ENCODE data around the gene TSPAN15.

The TSPAN15 gene

DNA sequence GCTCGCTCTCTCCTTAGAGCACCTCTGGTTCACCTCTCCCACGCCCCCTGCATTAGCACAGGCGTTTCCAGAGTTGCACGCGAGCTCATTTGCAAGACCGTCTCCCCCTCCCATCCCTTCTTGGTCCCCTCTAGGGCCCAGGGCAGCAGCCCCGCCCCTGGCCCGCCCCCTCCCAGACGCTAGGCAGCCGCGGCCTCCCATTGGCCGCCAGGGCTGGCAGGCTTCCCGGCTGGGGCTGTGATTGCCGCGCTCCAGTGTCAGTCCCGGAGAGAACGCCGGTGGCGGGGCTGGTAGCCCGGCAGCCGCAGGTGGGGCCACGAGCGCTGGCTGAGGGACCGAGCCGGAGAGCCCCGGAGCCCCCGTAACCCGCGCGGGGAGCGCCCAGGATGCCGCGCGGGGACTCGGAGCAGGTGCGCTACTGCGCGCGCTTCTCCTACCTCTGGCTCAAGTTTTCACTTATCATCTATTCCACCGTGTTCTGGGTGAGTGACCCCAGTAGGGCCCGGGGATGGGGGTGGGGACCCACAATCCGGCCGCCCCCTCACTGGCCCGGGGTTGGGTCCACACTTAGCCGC lies at the start of gene TSPAN15:
Gene TSPAN15, plus strand, starts transcription at position 257 of the 575 bp plus-strand sequence. Its CDS starts 130 bp downstream, at position 387.
- no peak for DNase-seq

DNA sequence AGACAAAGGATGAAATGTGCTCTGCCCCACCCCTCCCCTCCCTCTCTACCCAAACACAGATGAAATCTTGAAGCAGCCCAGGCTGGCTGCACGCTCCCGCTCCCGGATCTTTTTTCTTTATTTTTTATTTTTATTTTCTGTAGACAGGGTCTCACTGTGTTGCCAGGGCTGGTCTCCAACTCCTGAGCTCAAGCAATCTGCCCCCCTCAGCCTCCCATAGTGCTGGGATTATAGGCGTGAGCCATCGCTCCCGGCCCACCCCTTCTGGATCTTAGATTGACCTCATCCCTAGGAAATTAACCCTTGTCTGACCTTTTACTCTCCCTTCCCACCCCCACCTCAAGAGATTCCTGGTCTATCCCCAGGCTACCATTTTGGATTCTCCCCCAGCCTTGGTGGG lies 48.9 kb upstream of the TSPAN15 start:
- DNase-seq = no peak

DNA sequence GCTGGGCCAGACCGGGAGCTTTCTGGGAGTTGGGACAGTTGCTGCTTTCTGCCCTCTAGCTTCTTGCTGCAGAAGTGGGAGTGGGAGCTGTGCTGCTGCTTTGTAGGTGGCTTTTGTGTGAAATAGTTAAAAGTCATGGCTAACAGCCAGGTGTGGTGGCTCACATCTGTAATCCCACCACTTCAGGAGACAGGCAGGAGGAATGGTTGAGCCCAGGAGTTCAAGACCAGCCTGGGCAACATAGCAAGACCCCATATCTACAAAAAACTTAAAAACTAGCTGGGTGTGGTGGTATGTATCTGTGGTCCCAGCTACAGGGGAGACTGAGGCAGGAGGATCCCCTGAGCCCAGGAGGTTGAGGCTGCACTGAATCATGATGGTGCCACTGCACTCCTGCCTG lies 48.2 kb upstream of the TSPAN15 start:
- no peak for DNase-seq

DNA sequence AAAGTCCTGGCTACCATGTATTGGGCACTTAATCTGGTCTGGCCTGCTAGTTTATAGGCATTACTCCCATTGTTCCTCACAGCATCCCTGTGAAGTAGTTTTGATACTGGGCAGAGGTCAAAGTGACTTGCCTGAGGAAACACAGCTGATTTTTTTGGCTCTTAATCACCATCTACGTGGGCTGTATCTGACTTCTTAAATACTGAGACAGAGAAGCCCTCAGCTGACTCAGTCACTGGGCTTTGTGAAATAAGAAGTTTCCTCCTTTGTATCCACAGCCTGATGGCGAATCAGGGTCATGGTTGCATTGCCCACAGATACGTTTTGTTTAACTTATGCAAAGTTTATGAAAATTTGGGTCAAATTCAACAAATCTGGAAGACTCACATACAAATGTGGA lies 47.7 kb upstream of the TSPAN15 start:
- no peak for DNase-seq

DNA sequence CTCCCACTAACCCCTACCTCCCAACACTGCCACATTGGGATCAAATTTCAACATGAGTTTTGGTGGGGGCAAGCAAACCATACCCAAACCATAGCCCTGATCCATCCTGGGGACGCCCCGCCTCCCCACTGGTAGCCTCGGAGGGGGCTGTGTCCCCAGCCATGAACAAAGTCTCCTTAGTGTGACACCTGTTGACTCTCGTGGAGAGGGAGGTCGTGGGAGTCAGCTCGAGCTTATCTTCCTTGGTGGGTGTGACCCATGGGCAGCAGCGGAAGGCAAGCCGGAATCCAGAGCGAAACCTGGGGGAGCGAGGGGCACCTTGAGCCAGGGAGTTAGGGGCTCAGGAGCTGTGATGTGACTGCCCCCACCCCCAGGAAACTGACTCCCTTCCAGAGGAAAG lies 46.5 kb upstream of the TSPAN15 start:
- DNase-seq = no peak

DNA sequence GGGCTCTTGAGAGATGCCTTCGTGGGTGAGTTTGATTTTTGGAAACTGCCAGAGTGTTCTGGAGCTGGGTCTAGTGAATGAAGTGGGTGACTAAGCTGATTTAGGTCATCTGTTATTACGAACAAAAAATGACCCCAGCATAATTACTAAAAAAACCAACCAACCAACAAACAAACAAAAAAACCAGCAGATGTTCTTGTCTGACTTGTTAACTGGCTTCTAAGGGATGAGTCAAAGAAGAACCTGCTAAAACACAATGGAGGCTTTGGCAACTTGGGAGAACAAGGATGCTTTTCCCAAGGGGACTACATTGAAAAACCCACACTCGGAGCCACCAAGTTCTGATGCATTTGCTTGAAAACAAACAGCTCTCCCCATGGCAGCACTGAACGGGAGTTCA lies 46.0 kb upstream of the TSPAN15 start:
- DNase-seq = no peak

DNA sequence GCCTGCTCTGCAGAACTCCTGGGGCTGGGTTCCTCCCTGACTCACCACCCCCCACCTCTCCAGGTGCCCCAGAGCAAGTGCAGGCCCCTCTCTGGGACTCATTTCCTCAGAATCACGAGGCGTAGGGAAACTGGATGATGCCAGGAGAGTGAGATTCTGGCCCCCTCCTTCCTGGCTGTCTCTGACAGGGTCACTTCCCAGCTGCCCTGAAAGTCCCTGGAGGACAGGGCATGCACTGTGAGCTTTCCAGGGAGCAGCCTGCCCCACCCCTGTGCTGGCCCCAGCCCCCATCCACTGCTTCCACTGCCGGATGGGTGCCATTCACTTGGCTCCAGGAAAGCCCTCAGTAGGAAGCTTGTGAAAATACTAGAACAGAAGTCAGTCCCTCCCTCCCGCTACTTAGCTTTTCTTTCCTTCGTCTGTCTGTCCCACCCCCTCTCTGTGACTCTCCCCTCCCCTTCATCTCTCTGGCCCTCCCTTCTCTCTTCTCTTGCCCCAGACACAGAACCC lies 44.9 kb upstream of the TSPAN15 start:
- DNase-seq = no peak

DNA sequence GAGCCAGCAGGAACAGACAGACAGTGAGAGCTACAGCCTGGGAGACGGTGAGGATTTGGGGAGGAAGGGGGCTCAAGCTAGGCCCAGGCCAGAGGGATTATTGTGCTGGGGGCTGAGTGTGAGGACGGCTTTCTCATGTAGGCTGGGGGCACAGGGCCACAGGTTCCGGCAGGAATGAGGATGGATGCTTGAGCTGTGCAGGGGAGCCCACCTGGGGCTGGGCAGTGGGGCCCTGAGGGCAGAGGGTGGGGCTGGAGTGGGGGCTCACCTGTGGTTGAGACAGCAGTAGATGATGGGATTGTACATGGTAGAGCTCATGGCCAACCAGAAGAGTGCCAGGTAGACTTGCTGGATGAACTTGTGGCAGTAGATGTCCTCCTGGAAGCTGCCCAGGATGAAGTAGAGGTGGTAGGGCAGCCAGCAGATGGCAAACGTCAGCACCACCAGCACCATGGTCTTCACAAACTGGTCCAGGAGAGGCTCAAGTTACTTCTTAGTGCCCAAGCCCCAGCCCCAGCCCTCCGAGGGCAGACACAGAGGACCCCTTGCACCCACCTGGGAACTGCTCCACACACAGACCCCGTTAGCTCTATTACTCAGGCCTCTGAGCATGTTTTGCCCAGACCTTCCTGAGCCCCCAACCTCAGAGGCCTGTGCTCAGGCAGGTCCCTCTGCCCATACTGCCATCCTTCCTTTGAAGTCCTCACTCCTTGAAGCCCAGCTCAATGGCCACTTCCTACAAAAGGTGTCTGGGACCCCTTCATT lies 44.3 kb upstream of the TSPAN15 start:
- DNase-seq = no peak

DNA sequence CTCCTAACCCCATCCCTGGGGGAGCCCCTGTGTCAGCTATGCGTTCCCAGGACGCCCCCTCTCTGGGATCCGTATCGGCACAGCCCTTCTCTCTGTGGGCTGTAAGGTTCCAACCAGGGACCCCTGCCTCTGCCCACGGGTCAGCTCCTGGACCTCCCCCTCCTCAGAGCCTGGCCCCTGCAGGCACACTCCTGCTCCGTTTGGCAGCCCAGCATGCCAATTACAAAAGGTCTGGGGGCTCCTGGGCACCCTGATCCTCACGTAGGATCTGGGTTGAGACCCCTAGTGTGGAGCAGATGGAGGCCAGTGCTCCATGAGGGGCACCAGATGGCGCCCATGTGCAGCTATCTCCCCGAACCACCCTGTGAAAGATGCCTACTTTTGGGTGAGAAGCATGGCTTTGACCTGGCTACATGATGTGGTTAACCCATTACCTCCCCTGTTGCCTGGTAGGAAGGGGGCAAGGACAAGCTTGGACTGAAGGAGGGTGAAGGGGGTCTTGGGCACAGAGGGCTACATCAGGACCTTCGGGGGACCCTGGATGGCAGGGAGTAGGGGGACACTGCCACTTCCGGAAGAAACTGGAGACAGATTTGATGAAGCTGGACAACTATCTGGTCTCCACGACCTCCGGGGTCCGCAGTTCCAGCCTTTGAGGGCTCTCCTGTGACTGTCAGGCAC lies 43.5 kb upstream of the TSPAN15 start:
- no peak for DNase-seq

DNA sequence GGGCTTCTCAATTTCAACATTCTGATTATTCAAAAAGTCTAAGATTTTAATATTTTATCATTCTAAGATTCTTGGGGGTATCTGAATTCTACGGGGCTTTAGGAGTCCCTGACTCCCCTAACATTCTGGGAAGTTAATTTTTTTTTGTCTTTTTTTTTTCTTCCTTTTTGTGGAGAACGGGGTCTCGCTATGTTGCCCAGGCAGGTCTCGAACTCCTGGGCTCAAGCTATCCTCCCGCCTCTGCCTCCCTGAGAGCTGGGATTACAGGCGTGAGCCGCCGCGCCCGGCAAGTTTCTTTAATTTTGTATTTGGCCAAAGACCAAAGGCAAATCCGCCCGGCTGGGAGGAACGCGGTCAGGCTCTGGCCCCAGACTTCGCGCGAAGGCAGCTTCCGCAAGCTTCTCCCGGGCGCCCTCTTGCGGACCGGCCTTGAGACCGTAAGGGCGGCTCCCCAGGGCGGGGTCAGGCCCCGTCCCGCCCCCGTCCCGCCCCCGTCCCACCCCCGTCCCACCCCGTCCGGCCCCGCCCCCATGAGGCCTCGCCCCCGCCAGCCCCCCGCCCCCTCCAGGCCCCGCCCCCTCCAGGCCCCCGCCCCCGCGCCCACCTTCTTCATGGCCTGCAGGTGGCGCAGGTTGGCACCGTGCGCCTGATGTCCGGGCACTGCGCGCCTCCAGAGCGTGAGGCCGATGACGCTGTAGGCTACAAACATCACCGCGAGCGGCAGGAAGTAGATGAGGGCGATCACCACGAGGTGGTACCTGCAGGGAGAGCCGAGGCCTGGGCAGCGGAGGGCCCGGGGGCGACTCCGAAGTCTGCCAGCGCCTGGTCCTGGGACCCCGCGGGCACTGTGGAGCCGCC lies 42.7 kb upstream of the TSPAN15 start:
- DNase-seq = peak; percentile 76

DNA sequence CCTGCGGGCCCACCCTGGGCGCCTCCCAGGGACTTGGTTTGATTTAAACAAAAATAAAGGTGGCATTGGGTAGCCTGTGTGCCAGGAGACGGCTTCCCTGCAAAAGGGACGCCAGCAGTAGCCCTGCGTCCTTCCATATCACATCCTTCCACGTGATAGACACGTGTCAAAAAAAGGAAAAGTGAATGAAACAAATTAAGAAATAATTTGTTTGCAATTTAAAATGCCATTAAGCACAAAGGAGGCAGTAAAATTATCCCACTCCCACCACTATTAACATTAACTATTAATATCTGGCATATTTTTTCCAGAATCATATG lies 42.1 kb upstream of the TSPAN15 start:
- DNase-seq = no peak

DNA sequence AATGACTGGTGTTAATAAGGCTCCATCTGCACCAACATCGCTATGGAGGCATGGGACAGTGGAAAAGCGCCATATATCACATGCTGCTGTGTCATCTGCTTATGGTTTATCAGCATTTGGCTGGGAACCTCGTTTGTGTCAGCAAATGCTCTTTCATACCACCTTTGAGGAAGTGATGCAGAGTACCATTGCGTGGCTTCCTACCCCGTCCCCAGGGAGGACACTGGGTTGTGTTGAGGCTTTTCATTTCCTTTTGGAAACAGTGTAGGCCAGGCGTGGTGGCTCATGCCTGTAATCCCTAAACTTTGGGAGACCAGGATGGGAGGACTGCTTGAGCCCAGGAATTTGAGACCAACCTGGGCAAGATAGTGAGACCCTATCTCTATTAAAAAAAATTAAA lies 41.3 kb upstream of the TSPAN15 start:
- DNase-seq = no peak

DNA sequence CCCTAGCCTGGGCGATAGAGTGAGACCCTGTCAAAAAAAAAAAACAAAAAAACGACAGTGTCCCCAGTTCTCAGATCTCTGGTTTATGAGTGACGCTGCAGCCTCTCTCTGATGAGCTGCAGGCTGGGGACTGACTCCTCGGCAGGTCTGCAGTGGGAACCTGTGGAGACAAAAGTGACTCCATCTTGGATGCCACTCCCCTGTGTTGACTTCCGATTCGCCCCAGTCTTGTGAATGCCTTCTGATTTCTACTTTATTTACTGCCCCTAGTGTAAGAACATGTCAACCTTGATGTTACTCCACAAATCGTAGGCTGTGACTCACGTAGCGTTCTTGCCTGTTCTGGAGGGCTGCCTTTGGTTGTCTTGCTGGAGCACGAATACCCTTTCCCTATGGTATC lies 40.8 kb upstream of the TSPAN15 start:
- no peak for DNase-seq

DNA sequence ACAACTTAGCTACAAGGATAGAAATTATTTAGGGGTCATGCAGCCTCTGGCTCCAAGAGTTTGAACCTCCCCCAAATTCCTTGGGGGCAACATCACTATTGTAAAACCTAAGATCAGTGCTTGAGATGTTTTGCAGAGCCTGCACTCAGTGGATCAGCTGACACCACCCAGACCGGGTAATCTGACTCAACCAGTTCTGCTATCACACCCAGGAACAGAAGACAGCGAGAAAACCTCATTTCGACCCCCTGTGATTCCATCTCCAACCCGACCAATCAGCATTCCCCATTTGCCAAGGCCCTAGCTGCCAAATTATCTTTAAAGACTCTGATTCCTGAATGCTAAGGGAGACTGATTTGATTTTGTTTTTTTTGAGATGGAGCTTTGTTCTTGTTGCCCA lies 39.8 kb upstream of the TSPAN15 start:
- no peak for DNase-seq

DNA sequence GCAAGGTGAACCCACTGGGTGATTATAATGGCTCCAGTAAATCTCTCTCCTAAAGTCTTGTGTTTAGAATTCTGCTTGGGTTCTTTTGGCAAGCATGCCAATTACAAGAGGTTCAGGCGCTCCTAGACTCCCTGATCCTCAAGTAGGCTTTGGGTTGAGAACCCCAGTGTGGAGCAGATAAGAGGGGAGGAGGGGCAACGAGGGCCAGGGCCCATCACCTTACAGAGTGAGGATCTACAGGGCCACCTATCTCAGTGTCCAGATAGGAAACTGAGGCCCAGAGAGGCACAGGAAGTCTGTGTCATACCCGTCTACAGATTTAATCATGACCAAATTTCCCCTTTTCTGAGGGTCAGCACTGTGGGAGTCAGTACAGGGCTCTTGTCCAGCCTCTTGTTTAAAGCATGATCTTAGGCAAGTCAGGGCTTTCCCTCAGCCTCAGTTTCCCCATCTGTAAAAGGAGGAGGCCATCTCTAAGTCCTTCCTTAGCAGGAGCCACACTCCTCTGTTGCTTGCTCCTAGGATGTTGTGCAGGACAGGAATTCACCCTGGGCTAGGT lies 39.0 kb upstream of the TSPAN15 start:
- DNase-seq = no peak

DNA sequence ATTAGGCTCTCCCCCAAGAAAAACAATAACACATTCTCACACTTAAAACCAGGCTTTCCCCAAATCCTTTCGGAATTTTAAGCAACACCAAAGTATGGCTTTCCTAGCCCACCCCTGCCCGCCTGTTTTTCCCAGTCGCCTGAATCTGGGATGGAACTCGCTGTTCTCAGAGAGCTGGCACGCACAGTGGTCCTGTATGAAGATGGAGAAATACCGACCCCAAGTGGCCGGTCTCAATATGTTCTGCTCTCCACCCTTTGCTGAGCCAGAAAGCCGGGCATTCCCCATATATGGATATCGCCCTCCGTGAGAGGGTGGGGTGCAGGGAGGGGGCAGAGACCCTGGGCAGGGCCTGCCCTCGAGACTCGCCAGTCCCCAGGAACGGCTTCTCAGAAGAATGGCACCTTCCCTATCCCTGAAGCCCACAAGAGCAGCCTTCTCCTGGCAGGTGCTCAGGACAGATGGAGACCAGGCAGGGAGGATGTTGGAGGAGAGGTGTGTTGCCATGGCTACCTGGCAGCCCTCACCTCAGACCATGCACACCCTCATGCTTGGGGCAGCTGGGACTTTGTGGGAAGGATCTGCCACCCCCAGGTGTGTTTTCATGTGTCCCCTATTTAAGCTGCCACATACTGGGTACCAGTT lies 37.9 kb upstream of the TSPAN15 start:
- no peak for DNase-seq

DNA sequence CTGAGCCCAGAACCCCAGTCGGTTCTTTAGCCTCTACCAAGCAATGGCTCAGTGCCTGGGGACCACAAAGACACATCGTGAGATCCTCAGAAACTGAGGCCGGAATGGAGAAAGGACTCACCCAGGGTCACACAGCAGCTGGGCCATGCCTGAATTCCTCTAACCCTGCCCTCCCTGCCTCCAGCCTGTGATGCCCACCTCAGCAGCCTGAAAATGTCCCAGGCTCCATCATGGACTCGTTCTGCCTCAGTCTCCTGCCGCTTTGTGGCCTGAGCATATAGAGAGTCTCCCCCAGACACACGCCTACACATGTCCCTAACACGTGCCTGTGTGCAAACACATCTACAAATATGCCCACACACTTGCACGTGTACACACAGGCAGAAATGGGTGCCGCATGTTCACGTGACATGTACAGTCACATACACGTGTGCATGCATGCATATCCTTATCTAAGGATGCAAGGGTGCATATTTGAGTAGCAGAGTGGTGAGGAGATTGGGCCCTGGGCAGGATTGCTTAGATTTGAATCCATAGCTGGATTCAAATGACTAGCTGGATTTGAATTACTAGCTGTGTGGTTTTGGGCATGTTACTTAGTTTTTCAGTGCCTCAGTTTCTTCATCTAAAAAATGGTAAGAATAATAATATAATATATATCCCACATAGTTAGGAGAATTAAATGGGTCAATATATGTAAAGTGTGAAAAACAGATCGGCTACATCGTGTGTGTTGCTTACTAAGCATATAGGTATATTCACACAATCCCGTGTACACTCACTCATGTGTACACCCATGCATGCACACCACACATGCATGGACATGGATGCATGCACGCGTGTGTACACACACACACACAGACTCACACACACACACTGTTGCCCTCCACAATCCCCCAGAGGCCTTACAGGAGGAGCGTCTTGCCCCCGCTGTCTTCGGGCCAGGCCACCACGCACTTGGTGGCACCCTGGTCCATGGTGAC lies 36.9 kb upstream of the TSPAN15 start:
- DNase-seq = no peak

DNA sequence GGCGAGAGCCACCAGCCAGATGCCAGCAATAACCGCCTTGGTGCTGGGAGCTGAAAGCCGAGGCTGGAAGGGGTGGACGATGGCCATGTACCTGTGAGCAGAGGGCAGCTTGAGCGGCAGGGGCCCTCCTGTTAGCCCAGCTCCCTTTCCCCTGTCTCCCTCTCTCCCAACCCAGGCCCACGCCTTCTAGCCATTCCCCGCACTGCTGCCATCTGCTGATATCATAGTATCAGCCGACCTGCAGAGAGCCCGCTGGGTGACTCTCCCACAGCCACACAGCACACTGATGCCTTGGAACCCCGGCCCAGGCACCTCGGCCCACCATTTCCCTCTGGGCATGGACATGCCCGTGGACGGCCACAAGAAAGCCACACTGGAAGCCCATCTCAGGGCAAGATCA lies 36.2 kb upstream of the TSPAN15 start:
- DNase-seq = no peak

DNA sequence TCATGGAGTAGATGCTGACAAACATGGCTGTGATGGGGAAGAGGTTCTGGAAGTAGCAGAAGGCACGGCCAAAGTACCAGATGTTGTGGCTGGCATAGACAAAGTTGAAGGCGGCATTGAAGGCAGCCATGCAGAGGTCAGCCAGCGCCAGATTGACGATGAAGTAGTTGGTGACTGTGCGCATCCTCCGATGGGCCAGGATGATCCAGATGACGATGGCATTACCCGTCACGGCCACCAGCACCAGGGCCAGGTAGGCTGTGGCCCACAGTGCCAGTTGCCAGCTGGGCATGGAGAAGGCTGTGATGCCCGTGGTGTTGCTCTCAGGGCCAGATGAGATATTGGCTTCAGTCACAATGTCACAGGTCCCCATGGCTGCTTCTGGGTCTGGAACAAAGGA lies 35.3 kb upstream of the TSPAN15 start:
- no peak for DNase-seq

DNA sequence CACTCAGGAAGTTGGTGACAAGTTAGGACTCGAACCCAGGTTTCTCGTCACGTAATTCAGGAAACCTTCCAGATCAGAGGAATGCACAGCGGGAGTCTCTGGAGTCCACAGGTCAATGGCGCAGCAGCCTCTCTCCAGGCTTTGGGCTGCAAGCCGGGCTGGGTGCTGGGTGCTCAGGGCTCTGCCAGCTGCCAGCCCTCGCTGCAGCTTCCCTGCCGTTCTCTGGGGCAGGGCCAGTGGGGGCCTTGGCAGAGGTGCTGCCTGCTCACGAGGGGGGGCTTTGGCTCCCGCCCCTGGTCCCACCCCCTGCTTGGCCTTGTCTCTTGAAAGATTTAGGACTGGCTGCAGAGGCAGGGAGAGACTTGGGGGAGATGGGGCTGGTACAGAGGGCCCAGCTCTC lies 34.6 kb upstream of the TSPAN15 start, which contains the start of gene TACR2:
Gene TACR2, minus strand, starts transcription at position 224 of the 400 bp plus-strand sequence. CDS start 595 bp downstream, outside the sequence.
- DNase-seq = no peak

DNA sequence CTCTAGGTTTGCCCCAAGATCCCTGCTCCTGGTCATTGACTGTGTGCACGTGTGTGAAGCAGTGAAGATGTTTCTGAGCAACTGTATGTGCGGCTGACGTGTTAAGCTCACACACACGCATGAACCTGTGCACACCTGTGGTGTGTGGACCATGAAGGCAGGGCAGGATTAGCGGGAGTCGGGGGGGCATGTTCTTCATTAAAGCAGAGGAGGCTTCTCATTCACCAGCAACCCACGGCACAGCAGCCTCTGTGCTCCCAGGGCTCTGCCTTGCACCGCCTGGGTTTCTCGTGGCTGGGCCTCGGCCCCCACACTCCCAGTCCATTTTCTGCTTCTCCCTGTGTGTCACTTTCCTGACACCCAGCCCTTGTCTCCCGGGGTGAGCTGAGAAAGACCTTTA lies 33.7 kb upstream of the TSPAN15 start:
- no peak for DNase-seq
